GM12892 (cell line): Measurements from ENCODE around the gene DAO.

Experiments
- DNase-seq: peaks from one replicate; pipeline ENCODE4 v3.0.0; 2011; ENCODE audit not compliant: insufficient read length
- FAIRE-seq: peaks from 2 replicates; lab custom pipeline; 2011; peaks lifted over from hg19 to GRCh38; lab: Jason Lieb, UNC
- POLR2A ChIP-seq: IDR thresholded peaks from 2 replicates; pipeline ENCODE4 v1.6.1; 2011; ENCODE audit warnings: low read depth, low read length, control low read depth
- POLR2AphosphoS5 ChIP-seq: IDR thresholded peaks from 2 replicates; pipeline ENCODE4 v1.6.1; 2011; ENCODE audit warnings: low read depth, low read length, control low read depth
- TAF1 ChIP-seq: IDR thresholded peaks from 2 replicates; pipeline ENCODE4 v1.6.1; 2011; ENCODE audit warnings: low read depth, mild to moderate bottlenecking, control low read depth, low read length, borderline replicate concordance

The DAO gene

DNA sequence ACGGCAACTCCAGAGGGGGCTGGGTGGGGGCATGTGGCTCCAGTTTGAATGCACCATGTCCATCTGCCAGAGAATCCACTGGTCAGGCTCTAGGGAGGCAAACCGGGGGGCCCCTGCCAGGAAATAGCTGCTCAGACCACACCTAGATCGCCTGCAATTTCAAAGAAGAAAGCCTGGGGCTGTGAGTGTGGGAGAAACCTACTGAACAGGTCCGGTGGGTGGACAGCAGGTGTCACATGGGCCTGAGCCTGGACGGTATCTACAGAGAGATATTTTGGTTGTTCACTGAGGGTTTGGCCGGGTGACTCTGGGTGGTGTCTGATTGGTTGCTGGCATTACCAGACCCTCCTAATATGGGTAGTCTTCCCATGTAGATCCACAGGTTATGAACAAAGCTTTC, 32.0 kb downstream of the DAO start:
- DNase-seq (no peak), FAIRE-seq (no peak)
- TF ChIP-seq POLR2AphosphoS5: no peak
- TF ChIP-seq POLR2A: no peak
- no peak for TF ChIP-seq TAF1

GRCh38 chr12:108912361-108912760, 32.5 kb downstream of the DAO start:
- DNase-seq: no peak
- no peak for FAIRE-seq
- TF ChIP-seq POLR2A (no peak), TAF1 (no peak), POLR2AphosphoS5 (no peak)

- TF ChIP-seq POLR2AphosphoS5 (no peak), TAF1 (no peak), POLR2A (no peak)
- FAIRE-seq (no peak), DNase-seq (no peak)
Observed at GRCh38 chr12:108914121-108914531, 34.2 kb downstream of the DAO start.

- TF ChIP-seq POLR2AphosphoS5 (no peak), POLR2A (no peak), TAF1 (no peak)
- no peak for FAIRE-seq
- no peak for DNase-seq
Observed at GRCh38 chr12:108915632-108916133, 35.8 kb downstream of the DAO start.

DNA sequence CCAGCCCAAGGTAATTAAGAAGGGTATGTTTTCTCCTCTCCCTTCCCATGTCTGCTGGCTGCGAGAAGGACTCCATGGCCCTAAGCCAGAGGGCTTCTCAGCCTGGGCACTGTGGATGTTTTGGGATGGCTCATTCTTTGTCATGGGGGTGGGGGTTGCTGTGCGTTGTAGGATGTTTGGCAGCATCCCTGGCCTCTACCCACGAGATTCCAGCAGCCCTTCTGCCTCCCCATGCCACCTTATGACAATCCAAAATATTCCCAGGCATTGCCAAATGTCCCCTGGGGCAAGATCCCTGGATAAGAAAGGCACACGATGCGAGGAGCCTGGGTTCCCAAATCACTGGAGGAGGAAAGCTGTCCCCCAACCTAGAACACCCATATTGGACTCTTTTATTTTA, 36.4 kb downstream of the DAO start:
- no peak for DNase-seq
- no peak for TF ChIP-seq POLR2A
- TF ChIP-seq TAF1: no peak
- TF ChIP-seq POLR2AphosphoS5: no peak
- FAIRE-seq: no peak

- TF ChIP-seq TAF1: no peak
- no peak for TF ChIP-seq POLR2A
- TF ChIP-seq POLR2AphosphoS5: no peak
- DNase-seq (no peak), FAIRE-seq (no peak)
Observed at GRCh38 chr12:108918206-108918605, 38.3 kb downstream of the DAO start.

- FAIRE-seq: no peak
- DNase-seq: no peak
- TF ChIP-seq TAF1 (no peak), POLR2A (no peak), POLR2AphosphoS5 (no peak)
Observed at GRCh38 chr12:108918960-108919642, 39.2 kb downstream of the DAO start.

DNA sequence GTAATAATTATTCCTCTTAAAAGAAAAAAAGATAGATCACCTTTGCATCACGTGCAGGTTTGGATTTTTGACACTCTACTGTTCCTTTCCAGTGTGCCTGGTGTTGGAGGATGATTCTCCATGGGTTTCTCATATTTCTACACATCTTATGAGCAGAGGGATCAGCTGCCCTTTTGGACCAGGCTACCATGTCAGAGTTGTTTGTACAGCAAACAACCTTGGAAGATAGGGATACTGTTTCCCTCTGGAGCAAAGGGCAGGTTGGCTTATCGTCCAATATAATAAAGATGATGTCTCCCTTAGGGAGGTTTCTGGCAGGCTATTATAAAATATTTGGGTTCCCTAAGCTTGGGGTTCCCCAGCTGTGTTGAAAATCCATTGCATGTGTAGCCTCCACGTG, 42.1 kb downstream of the DAO start:
- TF ChIP-seq POLR2AphosphoS5: no peak
- TF ChIP-seq POLR2A: no peak
- TF ChIP-seq TAF1: no peak
- DNase-seq (no peak), FAIRE-seq (no peak)

DNA sequence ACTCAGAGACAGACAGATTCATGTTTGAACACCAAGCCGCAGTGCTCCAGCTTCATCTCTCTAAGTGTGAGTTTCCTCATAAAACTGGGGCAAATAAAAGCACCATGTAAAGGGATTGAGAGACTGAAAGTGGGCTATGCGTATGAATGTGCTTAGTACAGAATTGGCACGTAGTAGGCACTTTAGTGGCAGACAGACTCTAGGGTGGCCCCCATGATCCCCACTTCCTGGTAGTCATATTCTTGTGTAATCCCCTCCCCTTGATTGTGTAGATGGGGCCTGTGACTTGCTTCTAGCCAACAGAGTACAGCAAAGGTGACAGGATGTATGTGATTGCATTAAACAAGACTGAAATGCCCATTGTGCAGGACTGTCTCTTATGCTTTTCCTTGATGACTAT, 43.0 kb downstream of the DAO start:
- DNase-seq (no peak), FAIRE-seq (no peak)
- no peak for TF ChIP-seq TAF1
- TF ChIP-seq POLR2A: no peak
- no peak for TF ChIP-seq POLR2AphosphoS5

DNA sequence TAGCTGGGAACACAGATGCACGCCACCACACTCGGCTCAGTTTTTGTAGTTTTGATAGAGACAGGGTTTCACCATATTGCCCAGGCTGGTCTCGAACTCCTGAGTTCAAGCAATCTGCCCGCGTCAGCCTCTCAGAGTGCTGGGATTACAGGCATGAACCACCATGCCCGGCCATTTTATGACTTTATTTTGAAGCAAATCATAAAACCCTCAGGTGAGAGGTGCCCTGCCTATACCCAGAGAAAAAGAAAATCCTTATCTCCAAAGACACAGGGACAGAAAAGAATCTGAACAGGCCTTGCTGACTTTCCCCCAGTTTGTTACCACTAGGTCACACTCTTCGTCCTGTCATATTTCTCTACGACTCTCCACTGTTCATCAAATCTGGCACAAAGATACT, 48.8 kb downstream of the DAO start:
- FAIRE-seq (no peak), DNase-seq (no peak)
- TF ChIP-seq POLR2AphosphoS5: no peak
- TF ChIP-seq POLR2A: no peak
- TF ChIP-seq TAF1: no peak

- TF ChIP-seq POLR2AphosphoS5 (no peak), TAF1 (no peak), POLR2A (no peak)
- FAIRE-seq (peak; percentile 64), DNase-seq (no peak)
Observed at GRCh38 chr12:108930155-108930554, 50.3 kb downstream of the DAO start.

DNA sequence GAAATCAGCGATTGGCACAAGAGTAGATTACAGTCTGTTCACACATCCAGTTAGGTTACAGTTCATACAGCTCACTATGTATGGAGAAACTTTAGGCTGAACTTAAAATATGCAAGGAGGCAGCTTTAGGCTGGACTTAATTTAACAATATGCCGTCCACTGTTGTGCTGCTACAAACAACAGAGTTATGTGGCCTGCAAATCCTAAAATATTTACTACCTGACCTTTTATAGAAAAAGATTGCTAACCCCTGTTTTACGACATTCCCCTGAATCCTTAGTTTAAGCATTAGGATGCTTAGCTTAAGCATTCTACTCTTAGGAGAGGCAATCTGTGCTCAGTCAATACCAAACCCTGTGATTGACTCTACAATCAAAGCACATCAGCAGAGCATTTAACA, 50.9 kb downstream of the DAO start:
- DNase-seq (no peak), FAIRE-seq (no peak)
- no peak for TF ChIP-seq TAF1
- TF ChIP-seq POLR2AphosphoS5: no peak
- no peak for TF ChIP-seq POLR2A
